Spleen (tissue), 11 donors: ENCODE data around the gene CSNK1A1. TPM values are rescaled to one million over a fixed set of nuclear protein-coding genes. Genes with fewer than 3 reads are reported as not detected.

Experiments
- DNase-seq: peaks from one replicate; pipeline ENCODE4 v3.0.0-alpha.2; 2020
- H3K27ac ChIP-seq, 8 donors: fragments of 200-600 bp; sonication (generic) in 7 of 8; 1 replicate in 4 of 8; 2 replicates in 4 of 8; pipeline versions ENCODE4 v1.5.0 to v1.8.0; 2016 to 2021; ENCODE audit warnings: inconsistent platforms in 4 of 8, mild to moderate bottlenecking in 4 of 8, moderate library complexity in 1 of 8
- H3K27me3 ChIP-seq, 7 donors: fragments of 200-600 bp; sonication (generic) in 6 of 7; replicated peaks in 1 of 7; 1 replicate in 4 of 7; 2 replicates in 3 of 7; pipeline versions ENCODE4 v1.5.0 to v1.8.0; 2016 to 2021; ENCODE audit warnings: inconsistent platforms in 3 of 7, mild to moderate bottlenecking in 1 of 7
- H3K36me3 ChIP-seq, 6 donors: fragments of 200-600 bp; sonication (generic) in 5 of 6; 1 replicate in 4 of 6; 2 replicates in 2 of 6; pipeline versions ENCODE4 v1.5.0 to v1.8.0; 2016 to 2021; ENCODE audit warnings: inconsistent platforms in 2 of 6
- H3K4me1 ChIP-seq, 6 donors: fragments of 200-600 bp; sonication (generic) in 5 of 6; 1 replicate in 3 of 6; 2 replicates in 3 of 6; pipeline versions ENCODE4 v1.5.0 to v1.8.0; 2016 to 2021; ENCODE audit warnings: inconsistent platforms in 3 of 6
- H3K4me3 ChIP-seq, 8 donors: fragments of 200-600 bp; sonication (generic) in 7 of 8; 1 replicate in 4 of 8; 2 replicates in 4 of 8; pipeline versions ENCODE4 v1.5.0 to v1.8.0; 2016 to 2021; ENCODE audit warnings: inconsistent platforms in 4 of 8, mild to moderate bottlenecking in 4 of 8, moderate library complexity in 2 of 8
- H3K9me3 ChIP-seq, 8 donors: fragments of 200-600 bp; sonication (generic) in 7 of 8; 1 replicate in 4 of 8; 2 replicates in 4 of 8; pipeline versions ENCODE4 v1.5.0 to v1.8.0; 2016 to 2021; ENCODE audit warnings: inconsistent platforms in 4 of 8
- POLR2A ChIP-seq, 3 donors: fragments of 450-650 bp; IDR thresholded peaks; one replicate each; pipeline ENCODE4 v1.5.1; 2017; ENCODE audit warnings: antibody characterized with exemption in 3 of 3, mild to moderate bottlenecking in 1 of 3
- POLR2AphosphoS5 ChIP-seq, 3 donors: sonication (generic); formaldehyde crosslinking; IDR thresholded peaks; one replicate each; pipeline ENCODE4 v1.5.1; 2017; ENCODE audit warnings: antibody characterized with exemption in 3 of 3
- WGBS, 5 donors: extraction: QIAGEN DNeasy Blood & Tissue Kit in 3 of 5; methylation state at CpG; one replicate each; pipeline versions ENCODE4 v1.1.5 to v1.1.7; 2013 to 2018; 5-methylcytosine and 5-hydroxymethylcytosine counted together
- intact Hi-C: fragments of 100-400 bp; cut with DNase I; formaldehyde crosslinking; loops from one replicate; pipeline ENCODE4 v1.15.0; 2023; ENCODE audit warnings: low total_unique reads
- polyA plus RNA-seq, 3 donors: library from polyadenylated mRNA; stranded (reverse); fragments of 200-250 nt; gene quantifications; one replicate each; pipeline ENCODE4 v1.2.1, GENCODE V29; 2013
- total RNA-seq, 7 donors: library from RNA; depleted of rRNA in 3 of 7; stranded (reverse); fragments of >200 nt in 3 of 7; fragmentation: NEBNext Ultra II Directional in 4 of 7; extraction: Animal tissue kit (Norgen Biotek cat#: 25700) in 4 of 7; gene quantifications; one replicate each; pipeline versions ENCODE4 v1.1.0 to v1.2.1, GENCODE V29; 2016 to 2021
- TF ChIP-seq, protein P1 (sequence below), 11 experiments: fragments of 200-600 bp in 7 of 11; fragments of 450-650 bp in 4 of 11; sonication (generic) in 4 of 11; IDR thresholded peaks in 8 of 11; conservative IDR thresholded peaks in 3 of 11; 1 replicate in 7 of 11; 2 replicates in 4 of 11; pipeline versions ENCODE4 v1.4.0 to v1.8.0; 2016 to 2021; ENCODE audit warnings: antibody characterized with exemption in 11 of 11, inconsistent platforms in 4 of 11, mild to moderate bottlenecking in 1 of 11
- donor health status: healthy with polysubstance abuse.
- donor health status: DM: no; HTN: no; CAD: no; lungs with moderate emphysema.
- donor health status: DM: no; HTN: no; CAD: no.
- donor health status: Bipolar disorder and iron deficiency.
- donor health status: healthy.
- donor health status: DM: no; HTN: no; CAD: no.
- donor health status: DM: yes; HTN: yes; CAD: no.

The CSNK1A1 gene
- total and polyA plus RNA-seq, 10 donors: 31.9 to 223 (median 185) TPM

DNA sequence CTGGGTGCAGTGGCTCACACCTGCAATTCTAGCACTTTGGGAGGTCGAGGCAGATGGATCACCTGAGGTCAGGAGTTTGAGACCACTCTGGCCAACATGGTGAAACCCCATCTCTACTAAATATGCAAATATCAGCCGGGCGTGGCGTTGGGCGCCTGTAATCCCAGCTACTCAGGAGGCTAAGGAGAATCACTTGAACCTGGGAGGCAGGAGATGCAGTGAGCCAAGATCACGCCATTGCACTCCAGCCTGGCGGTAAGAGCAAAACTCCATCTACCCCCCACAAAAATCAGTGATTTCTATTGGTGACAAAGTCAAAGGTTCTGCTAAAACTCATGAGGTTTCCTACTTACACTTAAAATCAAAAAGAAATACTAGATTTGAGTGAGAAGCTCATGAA, 18.8 kb downstream of the CSNK1A1 start:
- Histone ChIP-seq H3K36me3 (peaks cover 0 to 62% (median 14%) of the 10 kb centered on the region in 6 donors), H3K27ac (no peak overlapping the region), H3K4me1 (peaks cover 31 to 100% (median 96%) of the 10 kb centered on the region in 6 donors), H3K4me3 (no peak overlapping the region), H3K9me3 (no peaks in the 10 kb centered on the region), H3K27me3 (no peaks in the 10 kb centered on the region)
- WGBS, 5 donors: 84 to 91% (median 90%) methylated on average over 7 of the region's 7 CpGs
- DNase-seq: no peak
- TF ChIP-seq POLR2A (IDR thresholded peaks at IDR 0.05) (no peak), POLR2AphosphoS5 (IDR thresholded peaks at IDR 0.05) (no peak)
- TF ChIP-seq, protein P1, sequence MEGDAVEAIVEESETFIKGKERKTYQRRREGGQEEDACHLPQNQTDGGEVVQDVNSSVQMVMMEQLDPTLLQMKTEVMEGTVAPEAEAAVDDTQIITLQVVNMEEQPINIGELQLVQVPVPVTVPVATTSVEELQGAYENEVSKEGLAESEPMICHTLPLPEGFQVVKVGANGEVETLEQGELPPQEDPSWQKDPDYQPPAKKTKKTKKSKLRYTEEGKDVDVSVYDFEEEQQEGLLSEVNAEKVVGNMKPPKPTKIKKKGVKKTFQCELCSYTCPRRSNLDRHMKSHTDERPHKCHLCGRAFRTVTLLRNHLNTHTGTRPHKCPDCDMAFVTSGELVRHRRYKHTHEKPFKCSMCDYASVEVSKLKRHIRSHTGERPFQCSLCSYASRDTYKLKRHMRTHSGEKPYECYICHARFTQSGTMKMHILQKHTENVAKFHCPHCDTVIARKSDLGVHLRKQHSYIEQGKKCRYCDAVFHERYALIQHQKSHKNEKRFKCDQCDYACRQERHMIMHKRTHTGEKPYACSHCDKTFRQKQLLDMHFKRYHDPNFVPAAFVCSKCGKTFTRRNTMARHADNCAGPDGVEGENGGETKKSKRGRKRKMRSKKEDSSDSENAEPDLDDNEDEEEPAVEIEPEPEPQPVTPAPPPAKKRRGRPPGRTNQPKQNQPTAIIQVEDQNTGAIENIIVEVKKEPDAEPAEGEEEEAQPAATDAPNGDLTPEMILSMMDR (IDR thresholded peaks at IDR 0.05 in 8 of 11, conservative IDR thresholded peaks at IDR 0.05 in 3 of 11): no peak
- intact Hi-C loops: no loop called here

DNA sequence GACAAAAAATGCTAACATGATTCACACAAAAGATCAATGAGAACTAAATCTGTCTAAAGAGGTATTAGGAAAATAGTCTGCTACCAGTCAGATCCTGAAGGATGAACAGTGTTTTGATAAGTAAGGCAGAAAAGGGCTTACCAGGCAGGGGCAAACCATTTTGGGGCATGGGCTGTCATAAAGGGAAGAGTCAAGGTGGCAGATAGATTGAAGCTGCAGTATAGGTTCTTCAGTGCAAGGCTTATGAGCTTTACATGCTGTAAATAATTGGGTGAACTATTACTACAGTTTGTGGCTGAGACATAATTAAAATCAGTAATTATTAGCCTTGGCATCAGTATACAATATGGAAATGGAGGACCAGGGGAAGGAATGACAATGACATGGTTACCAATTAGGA, 21.8 kb downstream of the CSNK1A1 start:
- peaks cover 0 to 40% (median 3%) of the 10 kb centered on the region in 6 donors for H3K36me3 ChIP-seq
- TF ChIP-seq POLR2A (IDR thresholded peaks at IDR 0.05) (no peak), POLR2AphosphoS5 (IDR thresholded peaks at IDR 0.05) (no peak)
- TF ChIP-seq, protein P1 (IDR thresholded peaks at IDR 0.05 in 8 of 11, conservative IDR thresholded peaks at IDR 0.05 in 3 of 11): no peak
- H3K4me1 ChIP-seq: peaks cover 38 to 100% (median 96%) of the 10 kb centered on the region in 6 donors
- H3K9me3 ChIP-seq: no peaks in the 10 kb centered on the region
- intact Hi-C loops: no loop called here
- no peak overlapping the region for H3K4me3 ChIP-seq
- DNase-seq: no peak
- no peak overlapping the region for H3K27ac ChIP-seq
- H3K27me3 ChIP-seq: no peaks in the 10 kb centered on the region

DNA sequence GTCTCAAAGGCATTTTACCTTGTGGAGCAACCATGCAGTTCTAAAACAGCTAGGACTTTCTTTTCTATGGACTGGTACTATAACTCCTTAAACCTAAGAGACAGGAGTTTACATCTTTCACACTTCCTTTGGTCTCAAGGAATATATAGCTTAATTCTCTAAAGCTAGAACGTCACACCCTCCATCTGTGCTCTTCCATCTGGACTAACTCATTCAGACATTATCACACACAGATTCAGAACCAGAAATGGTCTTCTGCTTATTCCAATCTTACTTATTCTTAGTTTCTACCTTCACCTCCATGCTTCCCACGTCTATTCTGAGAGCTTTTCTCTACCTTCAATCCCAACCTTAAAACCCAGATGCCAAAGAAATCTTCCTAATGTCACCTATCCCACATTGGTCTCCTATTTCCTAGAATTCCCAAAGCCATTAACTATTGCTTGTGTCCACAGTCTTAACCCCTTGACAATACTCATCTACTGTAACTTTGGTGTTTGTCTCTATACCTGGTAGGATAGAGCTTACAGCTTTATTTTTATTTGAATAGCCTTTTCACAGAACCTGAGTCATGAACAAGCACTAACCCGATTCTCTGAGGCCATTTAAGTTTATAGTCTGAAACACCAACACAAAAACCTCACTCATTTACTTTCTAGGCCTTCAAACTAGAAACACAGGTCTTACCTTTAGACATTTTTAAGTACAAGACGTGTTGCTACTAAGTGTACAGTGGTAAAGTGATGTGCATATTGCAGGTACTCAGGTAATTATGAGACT, 22.8 kb downstream of the CSNK1A1 start:
- DNase-seq: no peak
- H3K36me3 ChIP-seq: peaks cover 0 to 40% (median 8%) of the 10 kb centered on the region in 6 donors
- H3K9me3 ChIP-seq: no peaks in the 10 kb centered on the region
- H3K27ac ChIP-seq: no peak overlapping the region
- no peak overlapping the region for H3K4me3 ChIP-seq
- 67 to 81% (median 70%) methylated on average over 4 of the region's 4 CpGs for WGBS, 5 donors
- no peaks in the 10 kb centered on the region for H3K27me3 ChIP-seq
- intact Hi-C loops: no loop called here
- TF ChIP-seq, protein P1 (IDR thresholded peaks at IDR 0.05 in 8 of 11, conservative IDR thresholded peaks at IDR 0.05 in 3 of 11): no peak
- TF ChIP-seq POLR2AphosphoS5 (IDR thresholded peaks at IDR 0.05) (no peak), POLR2A (IDR thresholded peaks at IDR 0.05) (no peak)
- peaks cover 38 to 100% (median 90%) of the 10 kb centered on the region in 6 donors for H3K4me1 ChIP-seq

DNA sequence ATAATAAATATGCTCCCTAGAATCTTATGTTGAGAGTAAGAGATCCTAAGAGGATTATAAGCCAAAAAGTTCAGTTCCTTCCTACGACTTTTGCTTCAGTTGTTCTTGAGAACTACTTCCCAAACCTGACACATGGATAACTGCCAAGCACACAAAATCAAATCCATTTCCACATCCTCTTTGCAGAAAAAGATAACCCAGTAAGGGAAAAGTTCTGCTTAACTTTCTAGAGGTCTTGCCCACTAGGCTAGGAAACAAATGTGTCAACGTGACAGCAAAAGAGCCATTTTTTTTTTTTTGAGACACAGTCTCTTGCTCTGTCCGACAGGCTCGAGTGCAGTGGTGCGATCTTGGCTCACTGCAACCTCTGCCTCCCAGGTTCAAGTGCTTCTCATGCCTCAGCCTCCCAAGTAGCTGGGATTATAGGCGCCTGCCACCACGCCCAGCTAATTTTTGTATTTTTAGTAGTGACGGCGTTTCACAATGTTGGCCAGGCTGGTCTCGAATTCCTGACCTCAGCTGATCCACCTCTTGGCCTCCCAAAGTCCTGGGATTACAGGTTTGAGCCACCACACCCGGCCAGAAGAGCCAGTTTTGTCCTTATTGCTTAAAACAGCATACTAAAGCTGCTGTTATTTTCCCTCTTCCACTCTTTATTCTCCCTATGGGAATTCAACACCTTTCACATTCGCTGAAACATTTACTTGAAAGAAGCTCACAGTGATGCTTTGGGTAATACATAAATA, 24.2 kb downstream of the CSNK1A1 start:
- WGBS, 5 donors: 39 to 58% (median 52%) methylated on average over 12 of the region's 12 CpGs
- Histone ChIP-seq H3K9me3 (no peaks in the 10 kb centered on the region), H3K36me3 (peaks cover 0 to 40% (median 15%) of the 10 kb centered on the region in 6 donors), H3K27me3 (no peaks in the 10 kb centered on the region), H3K4me1 (peaks cover 38 to 100% (median 86%) of the 10 kb centered on the region in 6 donors), H3K27ac (peak overlapping the region in 6 of 8 donors; percentile 11 to 67 (median 53)), H3K4me3 (no peak overlapping the region)
- DNase-seq: no peak
- intact Hi-C loops: no loop called here
- TF ChIP-seq POLR2A (IDR thresholded peaks at IDR 0.05) (no peak), POLR2AphosphoS5 (IDR thresholded peaks at IDR 0.05) (peak in 1 of 3 donors; percentile 26)
- TF ChIP-seq, protein P1 (IDR thresholded peaks at IDR 0.05 in 8 of 11, conservative IDR thresholded peaks at IDR 0.05 in 3 of 11): no peak
